Measurements from ENCODE around the gene HSPA6.
"Not testable (repeated sequence)": the region's sequence is repeated elsewhere in the genome, so short reads cannot be mapped to it uniquely, and the experiment has no call there.

DNA sequence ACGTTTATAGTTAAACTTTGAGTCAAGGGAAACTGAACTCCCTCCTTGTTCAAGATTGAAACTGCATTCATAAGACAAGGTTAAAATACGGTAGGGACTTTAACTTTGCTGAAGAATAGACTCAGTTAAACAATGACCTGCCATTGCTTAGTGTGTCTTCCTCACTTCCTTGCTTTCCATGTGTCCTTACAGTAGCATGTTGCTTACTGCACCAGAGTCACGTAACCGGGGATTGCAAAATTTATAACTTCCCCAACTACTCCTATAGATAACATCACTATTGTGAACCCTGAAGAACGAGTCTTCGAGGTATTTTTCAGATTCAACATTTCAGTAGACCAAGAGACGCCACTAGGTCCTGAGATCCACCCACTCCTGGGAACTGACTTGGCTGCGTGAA, 47.4 kb downstream of the HSPA6 start:
- TF ChIP-seq SPI1 (IDR thresholded peaks at IDR 0.05; ENCODE audit: low read depth, low read length); POLR2AphosphoS5 (IDR thresholded peaks at IDR 0.05; ENCODE audit: low read depth, low read length); POLR2A (IDR thresholded peaks at IDR 0.05; ENCODE audit: low read depth, low read length); TAF1 (IDR thresholded peaks at IDR 0.05; ENCODE audit: low read depth, low read length); PAX5 (IDR thresholded peaks at IDR 0.05; ENCODE audit: insufficient read depth, low read length, severe bottlenecking); POU2F2 (IDR thresholded peaks at IDR 0.05; ENCODE audit: low read depth, low read length): not testable (repeated sequence)
